Cardiac fibroblast (primary cell): ENCODE data around the gene BCL2L12.

Experiments used
- DNase-seq, 2 donors: peaks; one replicate each; pipeline versions ENCODE4 v3.0.0 to v3.0.0-alpha.2; 2010; ENCODE audit warnings: low read depth in 2 of 2
- H3K4me3 ChIP-seq, 2 donors: replicated peaks in 1 of 2; 1 replicate in 1 of 2; 2 replicates in 1 of 2; pipeline ENCODE4 v1.5.1; 2011; ENCODE audit warnings: low read depth in 2 of 2, low read length in 2 of 2, mild to moderate bottlenecking in 2 of 2, moderate library complexity in 1 of 2
- CTCF ChIP-seq: IDR thresholded peaks from one replicate; pipeline ENCODE4 v1.5.1; 2011; ENCODE audit warnings: low read depth, mild to moderate bottlenecking, low read length, inconsistent platforms

Gene BCL2L12

GRCh38 chr19:49652551-49653465 is 12.9 kb upstream of the BCL2L12 start:
- no peak for TF ChIP-seq CTCF
- DNase-seq: no peak
- no peak overlapping the region for H3K4me3 ChIP-seq

- no peak for DNase-seq
- H3K4me3 ChIP-seq: no peak overlapping the region
- no peak for TF ChIP-seq CTCF
These were observed 12.3 kb upstream of the BCL2L12 start for GRCh38 chr19:49653466-49653806.

- no peak for TF ChIP-seq CTCF
- no peak overlapping the region for H3K4me3 ChIP-seq
- DNase-seq: no peak
These were observed 11.2 kb upstream of the BCL2L12 start for GRCh38 chr19:49654581-49654980.

GRCh38 chr19:49655570-49656455 is 9.9 kb upstream of the BCL2L12 start:
- no peak for DNase-seq
- TF ChIP-seq CTCF: no peak
- H3K4me3 ChIP-seq: no peak overlapping the region

GRCh38 chr19:49656456-49657109 is 9.2 kb upstream of the BCL2L12 start:
- DNase-seq: no peak
- no peak for TF ChIP-seq CTCF
- H3K4me3 ChIP-seq: no peak overlapping the region

GRCh38 chr19:49657493-49658138 is 8.1 kb upstream of the BCL2L12 start:
- TF ChIP-seq CTCF: no peak

More at GRCh38 chr19:49657493-49658138, 8.1 kb upstream of the BCL2L12 start:
- DNase-seq: no peak
- H3K4me3 ChIP-seq: no peak overlapping the region
